8988T (cell line): ENCODE measurements around the gene C1QTNF1.

Source experiments
- DNase-seq: peaks from one replicate; pipeline ENCODE4 v3.0.0; 2011

Gene C1QTNF1

DNA sequence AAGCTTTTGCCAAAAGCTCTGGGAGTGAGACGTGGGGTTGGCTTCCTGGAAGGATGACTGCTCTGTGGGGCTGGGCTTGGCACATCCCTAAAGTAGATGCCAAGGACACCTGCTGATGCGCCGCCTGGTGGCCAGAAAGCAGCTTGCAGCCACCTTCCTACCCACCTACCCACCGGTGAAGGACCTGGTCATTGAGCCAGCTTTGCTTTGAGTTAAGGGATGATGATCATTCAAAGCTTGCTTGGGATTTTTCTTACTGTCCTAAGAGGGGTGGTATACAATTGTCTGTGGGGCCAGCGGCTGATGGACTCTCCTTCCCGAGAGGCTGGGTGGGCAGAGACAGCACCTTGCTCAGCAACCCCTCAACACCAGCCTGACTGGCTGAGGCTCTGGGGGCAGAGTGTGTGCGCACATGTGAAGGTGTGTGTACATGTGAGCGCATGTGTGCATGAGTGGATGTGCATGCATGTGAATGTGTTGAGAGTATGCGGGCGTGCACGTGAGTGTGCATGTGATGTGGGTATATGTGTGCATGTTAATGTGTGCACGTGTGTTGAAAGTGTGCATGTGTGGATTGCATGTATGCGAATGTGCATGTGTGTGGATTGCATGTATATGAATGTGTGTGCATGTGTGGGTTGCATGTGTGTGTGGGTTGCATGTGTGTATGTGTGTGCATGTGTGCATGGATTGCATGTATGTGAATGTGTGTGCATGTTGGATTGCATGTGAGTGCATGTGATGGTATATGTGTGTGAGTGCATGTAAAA, 18.6 kb downstream of the C1QTNF1 start:
- peak; percentile 74 for DNase-seq

- no peak for DNase-seq
These were observed 19.4 kb downstream of the C1QTNF1 start for GRCh38 chr17:79043191-79043930.

GRCh38 chr17:79043931-79044320, 20.0 kb downstream of the C1QTNF1 start:
- DNase-seq: no peak

DNA sequence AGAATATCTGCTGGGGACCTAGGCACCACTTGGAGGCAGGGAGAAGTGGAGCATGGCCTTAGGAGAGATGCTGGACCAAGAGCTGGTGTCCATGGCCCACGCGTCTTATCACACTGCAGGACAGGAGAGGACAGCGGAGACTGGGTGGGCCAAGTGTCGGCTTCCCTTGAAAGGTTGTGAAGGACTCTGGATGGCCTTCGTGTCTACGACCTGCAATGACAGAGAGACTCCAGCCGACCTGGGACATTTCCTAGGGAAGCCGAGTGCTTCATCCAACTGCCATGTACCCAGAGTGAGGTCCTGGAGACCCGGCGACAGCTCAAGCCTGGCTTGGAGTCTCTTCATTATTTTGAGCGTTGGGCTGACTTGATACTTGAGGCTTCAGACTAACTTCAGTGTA, 20.5 kb downstream of the C1QTNF1 start:
- DNase-seq: no peak

DNA sequence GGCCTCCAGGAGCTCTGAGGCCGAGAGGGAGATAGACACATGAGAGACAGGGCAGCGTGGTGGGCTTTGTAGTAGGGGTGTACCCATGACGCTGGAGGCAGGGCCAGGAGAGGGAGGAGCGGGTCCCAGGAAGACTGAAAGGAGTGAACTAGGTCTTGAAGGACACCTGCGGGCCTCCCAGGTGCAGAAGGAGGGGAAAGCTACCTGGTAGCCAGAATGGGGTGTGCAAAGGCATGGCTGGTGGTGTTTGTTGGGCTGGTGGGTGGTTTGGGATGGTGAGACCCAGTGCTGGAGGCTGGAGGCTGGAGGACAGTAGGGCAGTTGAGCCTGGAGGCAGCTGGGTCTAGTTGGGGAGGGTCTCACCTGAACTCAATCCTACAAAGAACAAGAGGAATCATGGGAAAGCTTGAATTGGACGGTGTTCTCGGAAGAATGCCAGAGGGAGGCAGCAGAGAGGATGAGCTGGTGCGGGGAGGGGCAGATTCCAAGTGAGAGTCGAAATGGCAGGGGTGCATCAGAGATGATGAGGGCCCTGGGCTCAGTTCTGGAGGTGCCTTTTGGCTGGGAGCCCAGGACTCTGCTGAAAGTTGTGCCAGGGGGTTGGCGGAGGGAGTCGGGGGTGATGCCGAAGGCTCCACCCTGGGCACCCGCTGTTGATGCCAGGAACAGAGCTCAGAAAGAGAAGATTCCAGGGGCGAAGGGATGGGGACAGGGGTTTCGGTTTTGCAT, 21.2 kb downstream of the C1QTNF1 start:
- DNase-seq: no peak

DNA sequence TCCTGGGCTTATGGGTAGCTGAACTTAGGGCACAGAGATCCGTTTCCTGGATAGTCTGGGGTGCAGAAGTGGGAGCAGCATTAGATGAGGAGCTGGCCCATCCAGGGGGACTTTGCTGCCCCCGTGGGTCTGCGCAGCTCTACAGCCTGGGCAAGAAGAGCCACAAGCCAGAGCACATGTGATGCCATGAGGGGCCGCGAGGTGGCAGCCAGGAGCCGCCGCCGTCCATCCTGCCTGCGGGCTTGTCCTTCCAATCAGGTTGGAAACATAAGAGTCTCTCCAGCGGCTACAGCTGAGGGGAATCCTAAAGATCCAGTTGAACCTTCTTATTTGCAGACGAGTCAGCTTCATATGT, 21.9 kb downstream of the C1QTNF1 start:
- DNase-seq: peak; percentile 78

DNA sequence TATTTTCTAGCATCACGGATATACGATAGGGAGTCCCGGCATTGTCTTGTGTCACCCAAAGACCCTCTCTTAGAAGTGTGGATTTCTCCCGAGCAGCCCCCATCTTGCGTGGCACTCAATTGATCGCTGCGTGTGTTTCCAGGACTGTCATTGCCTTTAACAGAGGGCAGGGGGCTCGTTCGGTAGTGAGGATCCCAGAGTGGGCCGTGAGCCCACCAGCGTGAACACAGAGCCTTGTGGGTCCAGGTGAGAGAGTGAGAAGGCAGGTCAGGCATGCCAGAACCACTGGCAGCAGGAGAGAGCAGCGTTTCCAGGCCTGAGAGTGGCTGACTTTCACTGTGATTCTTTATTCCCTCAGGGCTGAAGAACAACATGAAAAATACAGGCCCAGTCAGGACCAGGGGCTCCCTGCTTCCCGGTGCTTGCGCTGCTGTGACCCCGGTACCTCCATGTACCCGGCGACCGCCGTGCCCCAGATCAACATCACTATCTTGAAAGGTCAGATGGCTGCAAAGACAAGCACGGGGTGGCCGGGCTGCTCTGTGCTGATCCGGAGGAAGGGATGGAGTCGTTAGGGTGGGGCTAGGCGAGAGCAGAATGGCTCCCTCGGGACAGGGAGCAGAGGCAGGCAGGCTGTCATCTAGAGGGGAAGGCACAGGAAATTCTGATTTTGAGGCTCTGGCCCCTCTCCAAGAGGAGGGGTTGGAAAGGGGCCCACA, 22.4 kb downstream of the C1QTNF1 start:
- DNase-seq: no peak

- no peak for DNase-seq
These were observed 22.9 kb downstream of the C1QTNF1 start for GRCh38 chr17:79046916-79047280.

DNA sequence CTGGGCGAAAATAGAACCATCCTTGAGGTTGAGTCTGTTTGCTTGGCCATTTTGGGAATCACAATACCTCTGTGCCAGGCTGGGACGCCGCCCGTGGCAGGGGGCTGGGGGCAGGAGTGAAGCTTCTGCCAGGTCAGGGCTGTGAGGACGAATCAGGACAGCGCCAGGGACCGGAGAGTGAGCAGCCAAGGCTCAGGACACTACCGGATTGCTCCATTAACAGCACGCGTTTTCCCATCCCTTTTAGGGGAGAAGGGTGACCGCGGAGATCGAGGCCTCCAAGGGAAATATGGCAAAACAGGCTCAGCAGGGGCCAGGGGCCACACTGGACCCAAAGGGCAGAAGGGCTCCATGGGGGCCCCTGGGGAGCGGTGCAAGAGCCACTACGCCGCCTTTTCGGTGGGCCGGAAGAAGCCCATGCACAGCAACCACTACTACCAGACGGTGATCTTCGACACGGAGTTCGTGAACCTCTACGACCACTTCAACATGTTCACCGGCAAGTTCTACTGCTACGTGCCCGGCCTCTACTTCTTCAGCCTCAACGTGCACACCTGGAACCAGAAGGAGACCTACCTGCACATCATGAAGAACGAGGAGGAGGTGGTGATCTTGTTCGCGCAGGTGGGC, 23.4 kb downstream of the C1QTNF1 start:
- no peak for DNase-seq

- DNase-seq: no peak
These were observed 24.2 kb downstream of the C1QTNF1 start for GRCh38 chr17:79047923-79048825.

DNA sequence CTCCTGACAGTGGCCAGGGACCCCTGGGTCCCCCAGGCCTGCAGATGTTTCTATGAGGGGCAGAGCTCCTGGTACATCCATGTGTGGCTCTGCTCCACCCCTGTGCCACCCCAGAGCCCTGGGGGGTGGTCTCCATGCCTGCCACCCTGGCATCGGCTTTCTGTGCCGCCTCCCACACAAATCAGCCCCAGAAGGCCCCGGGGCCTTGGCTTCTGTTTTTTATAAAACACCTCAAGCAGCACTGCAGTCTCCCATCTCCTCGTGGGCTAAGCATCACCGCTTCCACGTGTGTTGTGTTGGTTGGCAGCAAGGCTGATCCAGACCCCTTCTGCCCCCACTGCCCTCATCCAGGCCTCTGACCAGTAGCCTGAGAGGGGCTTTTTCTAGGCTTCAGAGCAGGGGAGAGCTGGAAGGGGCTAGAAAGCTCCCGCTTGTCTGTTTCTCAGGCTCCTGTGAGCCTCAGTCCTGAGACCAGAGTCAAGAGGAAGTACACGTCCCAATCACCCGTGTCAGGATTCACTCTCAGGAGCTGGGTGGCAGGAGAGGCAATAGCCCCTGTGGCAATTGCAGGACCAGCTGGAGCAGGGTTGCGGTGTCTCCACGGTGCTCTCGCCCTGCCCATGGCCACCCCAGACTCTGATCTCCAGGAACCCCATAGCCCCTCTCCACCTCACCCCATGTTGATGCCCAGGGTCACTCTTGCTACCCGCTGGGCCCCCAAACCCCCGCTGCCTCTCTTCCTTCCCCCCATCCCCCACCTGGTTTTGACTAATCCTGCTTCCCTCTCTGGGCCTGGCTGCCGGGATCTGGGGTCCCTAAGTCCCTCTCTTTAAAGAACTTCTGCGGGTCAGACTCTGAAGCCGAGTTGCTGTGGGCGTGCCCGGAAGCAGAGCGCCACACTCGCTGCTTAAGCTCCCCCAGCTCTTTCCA, 25.1 kb downstream of the C1QTNF1 start:
- DNase-seq: no peak

DNA sequence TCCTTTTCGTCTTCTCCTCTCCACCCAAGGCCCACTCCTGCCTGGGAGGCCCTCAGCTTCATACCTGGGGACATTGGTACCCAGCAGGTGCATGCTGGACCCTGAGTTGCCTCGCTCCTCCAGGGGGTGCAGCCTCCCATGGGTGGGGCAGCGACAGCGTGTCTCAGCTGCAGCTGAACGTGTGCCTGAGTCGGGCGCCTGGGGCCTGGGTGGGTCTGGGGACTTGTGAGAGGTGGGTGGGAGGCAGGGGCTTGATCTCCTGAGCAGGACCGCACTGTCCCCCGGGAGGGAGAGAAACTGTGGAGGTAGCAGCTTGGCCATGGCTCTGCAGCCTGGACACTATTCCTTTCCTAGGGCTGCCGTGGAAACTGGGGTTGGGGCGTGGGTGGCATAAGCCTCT, 25.9 kb downstream of the C1QTNF1 start:
- DNase-seq: no peak

DNA sequence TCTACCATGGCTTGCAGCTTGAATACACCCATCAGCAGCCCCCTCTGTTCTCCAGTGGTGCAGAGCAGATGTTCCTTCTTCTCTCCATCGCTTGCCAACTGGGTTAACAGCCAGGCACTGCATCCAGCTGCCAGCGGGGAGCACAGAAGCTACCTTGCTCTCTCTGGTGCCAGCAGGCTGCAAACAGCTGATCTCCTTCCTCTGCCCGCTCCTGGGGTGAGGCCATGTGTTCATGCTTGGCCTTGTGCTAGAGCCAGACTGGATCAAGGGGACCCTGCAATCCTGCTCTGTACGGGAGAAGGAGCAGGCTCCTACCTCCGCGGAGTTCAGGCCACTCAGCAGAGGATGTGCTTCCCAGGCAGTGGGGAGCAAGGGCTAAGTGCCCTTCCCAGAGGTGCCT, 26.6 kb downstream of the C1QTNF1 start:
- no peak for DNase-seq

DNA sequence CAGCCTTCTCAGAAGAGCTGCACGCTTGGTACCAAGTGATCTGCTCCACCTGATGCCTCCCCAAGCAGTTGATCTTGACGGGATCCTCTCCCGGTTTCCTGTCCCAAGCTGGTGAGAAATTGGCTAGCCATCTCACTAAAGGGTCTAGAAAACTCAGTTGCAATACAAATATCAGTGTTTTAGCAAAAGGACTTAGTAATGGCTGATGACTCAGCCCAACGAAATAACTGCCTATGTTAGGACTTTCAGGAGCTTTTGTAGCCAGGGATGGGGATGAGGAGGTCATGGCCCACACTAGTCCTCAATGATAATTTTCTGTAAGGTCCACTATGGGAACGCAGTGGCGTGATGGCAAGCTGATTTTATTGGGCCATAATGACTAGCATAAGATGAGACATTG, 27.3 kb downstream of the C1QTNF1 start:
- DNase-seq: no peak

DNA sequence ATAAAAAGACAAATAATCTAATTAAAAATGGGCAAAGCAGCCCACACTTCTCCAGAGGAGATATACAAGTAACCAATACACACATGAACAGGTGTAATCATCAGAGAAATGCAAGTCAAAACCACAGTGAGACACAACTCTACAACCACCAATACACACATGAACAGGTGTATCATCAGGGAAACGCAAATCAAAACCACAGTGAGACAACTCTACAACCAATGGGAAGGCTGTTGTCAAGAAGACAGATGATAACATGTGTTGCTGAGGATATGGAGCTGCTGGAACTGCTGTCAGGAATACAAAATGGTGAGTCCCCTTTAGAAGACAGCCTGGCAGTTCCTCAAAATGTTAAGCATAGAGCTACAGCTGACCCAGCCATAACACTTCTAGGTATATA, 28.2 kb downstream of the C1QTNF1 start:
- no peak for DNase-seq

DNA sequence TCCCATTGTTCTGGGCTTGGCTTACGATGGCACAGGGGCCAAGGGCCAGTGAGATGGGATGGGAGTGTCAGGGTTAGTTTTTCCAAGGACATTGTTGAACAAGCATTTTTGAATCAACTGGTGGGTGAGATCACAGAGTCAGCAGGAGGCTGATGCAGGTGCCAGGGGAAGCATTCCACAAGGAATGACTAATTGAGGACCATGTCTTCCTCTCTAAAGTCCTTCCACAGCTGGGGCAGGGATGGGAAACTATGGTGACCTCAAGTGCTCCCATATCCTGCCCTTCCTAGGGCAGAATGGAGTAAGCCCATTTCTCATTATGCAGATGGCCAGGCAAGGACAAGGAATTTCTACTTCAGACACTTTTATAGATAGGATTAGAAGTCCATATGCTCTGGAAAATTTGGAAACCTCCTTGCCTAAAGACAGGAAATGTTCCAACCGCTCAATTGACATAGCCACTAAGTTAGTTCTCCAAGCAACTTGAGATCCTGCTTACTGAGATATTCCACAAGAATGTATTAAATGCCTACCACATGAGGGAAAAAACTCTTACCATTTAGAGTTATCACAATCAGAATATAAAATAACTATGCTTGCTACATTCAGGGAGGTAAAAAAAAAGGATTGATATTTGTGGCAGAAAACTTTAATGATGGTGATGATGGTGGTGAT, 29.4 kb downstream of the C1QTNF1 start:
- DNase-seq: peak; percentile 61

DNA sequence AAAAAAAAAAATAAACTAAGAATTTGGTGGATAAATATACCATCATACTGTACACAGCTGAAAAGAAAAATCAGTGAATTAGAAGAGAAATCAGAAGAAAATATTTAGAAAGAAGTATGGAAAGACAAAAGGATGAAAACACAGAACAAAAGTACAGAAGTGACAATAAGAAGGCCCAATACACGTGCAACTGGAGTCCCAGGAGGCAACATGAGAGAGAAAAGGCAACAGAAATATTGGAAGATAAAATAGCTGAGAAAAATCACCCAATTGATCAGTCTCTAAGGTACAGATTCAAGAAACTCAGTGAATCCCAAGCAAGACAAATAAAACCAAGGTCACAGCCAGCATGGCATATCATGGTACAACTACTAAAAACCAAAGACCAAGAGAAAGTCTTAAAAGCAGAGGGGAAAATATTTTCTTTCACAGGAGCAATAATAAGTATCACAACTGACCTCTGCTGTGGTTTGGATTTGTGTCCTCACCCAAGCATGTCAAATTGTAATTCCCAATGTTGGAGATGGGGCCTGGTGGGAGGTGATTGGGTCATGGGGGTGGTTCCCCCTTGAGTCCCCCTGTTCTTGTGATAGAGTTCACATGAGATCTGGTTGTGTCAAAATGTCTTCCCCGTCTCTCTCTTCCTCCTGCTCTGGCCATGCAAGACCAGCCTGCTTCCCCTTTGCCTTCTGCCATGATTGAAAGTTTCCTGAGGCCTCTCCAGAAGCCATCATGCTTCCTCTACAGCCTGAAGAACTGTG, 30.4 kb downstream of the C1QTNF1 start:
- DNase-seq: no peak

DNA sequence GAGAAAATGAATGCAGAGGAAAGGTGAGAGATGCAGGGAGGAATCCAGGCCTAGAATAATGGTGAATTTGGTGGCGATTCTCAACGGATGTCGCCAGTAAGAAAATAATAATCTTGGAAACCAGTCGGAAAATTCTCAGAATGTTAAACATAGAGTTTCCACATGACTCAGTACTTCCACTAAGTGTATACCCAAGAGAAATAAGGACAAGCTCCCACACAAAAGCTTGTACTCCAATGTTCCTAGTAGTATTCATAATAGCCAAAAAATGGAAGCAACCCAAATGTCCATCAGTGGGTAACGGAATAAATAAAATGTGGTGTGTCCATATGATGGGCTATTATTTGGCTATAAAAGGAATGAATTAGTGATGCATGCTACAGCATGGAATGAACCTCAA, 31.2 kb downstream of the C1QTNF1 start:
- no peak for DNase-seq

DNA sequence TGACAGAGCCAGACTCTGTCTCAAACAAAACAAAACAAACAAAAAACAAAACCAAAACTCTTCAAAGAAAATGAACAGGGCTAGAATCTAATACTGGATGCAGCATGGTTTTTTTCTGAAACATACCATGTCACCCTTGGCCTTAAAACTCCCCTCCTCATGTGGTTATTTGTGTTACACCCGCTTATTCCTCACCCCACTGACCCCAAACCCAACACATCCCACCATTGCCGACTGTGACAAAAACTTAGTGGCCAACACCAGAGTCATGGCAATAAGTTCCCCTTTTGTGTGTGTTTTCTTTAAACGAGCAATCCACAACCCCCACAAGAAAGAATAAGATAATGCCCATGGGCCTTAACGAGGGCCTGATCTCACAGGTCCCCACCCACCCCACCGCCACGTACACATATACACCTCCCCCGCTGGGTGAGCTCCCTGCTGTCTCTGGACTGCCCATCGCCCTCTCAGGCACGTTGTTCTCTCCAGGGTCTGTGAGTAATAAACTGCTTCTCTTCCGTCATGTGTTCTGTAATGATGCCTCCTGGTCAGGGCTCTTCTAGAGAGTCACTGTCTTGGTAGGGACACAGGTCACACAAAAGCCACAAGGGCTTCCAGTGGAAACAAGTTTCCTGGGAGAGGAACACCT, 33.9 kb downstream of the C1QTNF1 start:
- DNase-seq: no peak
